ENCODE measurements around the gene MLXIP. TPM values are rescaled to one million over a fixed set of nuclear protein-coding genes. Genes with fewer than 3 reads are reported as not detected.

The MLXIP gene
- total and polyA plus RNA-seq, 2 donors, result 37.8 to 67.9 TPM

DNA sequence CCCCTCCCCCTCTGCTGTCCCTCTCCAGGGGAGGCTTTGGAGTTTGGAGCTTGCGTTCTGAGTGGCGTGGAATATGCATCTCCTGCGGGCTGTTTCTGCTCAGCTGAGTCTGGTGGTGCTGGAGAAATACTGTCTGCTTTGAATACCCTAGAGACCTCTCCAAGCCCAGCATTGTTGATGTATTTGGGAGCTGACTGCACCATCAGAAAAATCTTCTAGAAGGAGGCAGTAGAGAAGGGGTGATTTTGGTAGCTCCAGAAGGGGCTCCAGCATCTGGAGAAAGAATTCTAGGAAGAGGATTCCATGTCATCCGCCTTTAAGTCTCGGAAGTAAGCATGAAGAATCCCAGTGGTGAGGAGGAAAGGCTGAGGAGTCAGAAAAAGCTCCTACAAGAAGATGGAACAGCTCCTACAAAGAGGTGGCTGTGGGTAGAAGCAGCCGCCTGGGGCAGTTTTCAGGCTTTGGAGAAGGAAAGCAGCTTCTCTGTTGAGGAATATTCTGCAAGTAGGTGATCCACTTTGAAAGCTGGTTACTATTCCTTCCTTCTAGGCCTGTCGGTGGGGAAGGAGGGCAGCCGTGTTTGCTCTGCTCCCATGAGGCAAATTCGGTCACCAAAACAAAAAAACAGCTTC lies 9.7 kb downstream of the MLXIP start:
- DNase-seq (ENCODE audit: extremely low spot score), result no peak
- H3K36me3 ChIP-seq (ENCODE audit: insufficient read depth), result no peaks in the 10 kb centered on the region
- H3K4me3 ChIP-seq (ENCODE audit: low read depth, low read length), result no peak overlapping the region
- 54% methylated on average over 9 of the region's 9 CpGs for WGBS
- no peak overlapping the region for H3K27ac ChIP-seq (ENCODE audit: low read depth)
- H3K4me1 ChIP-seq (ENCODE audit: insufficient read depth), result peaks cover 2% of the 10 kb centered on the region

DNA sequence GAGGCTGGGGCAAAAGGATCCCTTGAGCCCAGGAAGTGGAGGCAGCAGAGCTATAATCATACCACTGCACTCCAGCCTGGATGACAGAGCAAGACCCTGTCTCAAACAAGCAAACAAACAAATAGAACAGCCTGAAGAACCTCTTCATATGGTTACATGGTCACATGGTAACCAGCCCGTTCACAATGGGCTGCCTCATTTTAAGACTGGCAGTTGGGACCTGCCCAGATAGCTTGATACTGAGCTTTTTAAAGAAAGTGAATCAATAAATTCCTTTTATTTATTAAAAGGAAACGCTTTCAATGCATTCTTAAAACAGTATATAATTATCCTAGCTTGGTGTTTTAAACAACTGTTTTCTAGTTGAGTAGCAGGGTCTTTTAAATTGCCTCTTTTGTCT lies 10.5 kb downstream of the MLXIP start:
- Histone ChIP-seq H3K27ac (ENCODE audit: low read depth) (no peak overlapping the region), H3K4me3 (ENCODE audit: low read depth, low read length) (no peak overlapping the region), H3K4me1 (ENCODE audit: insufficient read depth) (peaks cover 2% of the 10 kb centered on the region), H3K36me3 (ENCODE audit: insufficient read depth) (no peaks in the 10 kb centered on the region)
- WGBS, result 56% methylated on average over 2 of the region's 2 CpGs
- DNase-seq (ENCODE audit: extremely low spot score), result no peak

DNA sequence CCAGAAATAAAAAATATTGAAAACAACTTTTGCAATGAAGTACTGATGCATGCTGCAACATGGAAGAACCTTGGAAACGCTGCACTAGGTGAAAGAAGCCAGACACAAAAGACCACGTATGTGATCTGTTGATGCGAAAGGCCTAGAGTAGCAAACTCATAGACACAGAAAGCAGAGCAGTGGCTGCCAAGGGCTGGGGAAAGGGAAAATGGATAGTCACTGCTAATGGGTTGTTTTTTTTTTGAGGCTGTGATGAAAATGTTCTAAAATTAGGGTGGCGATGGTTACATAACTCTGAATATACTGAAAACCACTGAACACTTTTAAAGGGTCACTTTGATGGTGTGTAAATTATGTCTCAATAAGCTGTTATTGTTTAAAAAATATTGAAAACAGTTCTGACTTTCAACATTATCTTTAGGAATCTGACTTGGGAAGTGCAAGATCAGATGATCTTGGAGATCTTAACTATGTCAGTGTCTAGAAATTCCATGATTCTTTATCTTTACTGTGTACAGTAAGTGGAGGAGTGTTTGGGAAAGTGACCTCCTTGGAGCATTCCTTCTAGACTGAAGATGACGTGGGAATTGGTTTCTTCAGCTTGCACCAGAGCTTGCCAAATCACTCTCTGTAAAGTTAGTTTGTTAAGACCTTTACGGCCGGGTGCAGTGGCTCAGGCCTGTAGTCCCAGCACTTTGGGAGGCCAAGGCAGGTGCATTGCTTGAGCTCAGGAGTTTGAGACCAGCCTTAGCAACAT lies 12.4 kb downstream of the MLXIP start:
- no peak overlapping the region for H3K4me3 ChIP-seq (ENCODE audit: low read depth, low read length)
- WGBS, result 23% methylated on average over 7 of the region's 7 CpGs
- no peak overlapping the region for H3K27ac ChIP-seq (ENCODE audit: low read depth)
- no peak for DNase-seq (ENCODE audit: extremely low spot score)
- no peaks in the 10 kb centered on the region for H3K36me3 ChIP-seq (ENCODE audit: insufficient read depth)
- peaks cover 2% of the 10 kb centered on the region for H3K4me1 ChIP-seq (ENCODE audit: insufficient read depth)

DNA sequence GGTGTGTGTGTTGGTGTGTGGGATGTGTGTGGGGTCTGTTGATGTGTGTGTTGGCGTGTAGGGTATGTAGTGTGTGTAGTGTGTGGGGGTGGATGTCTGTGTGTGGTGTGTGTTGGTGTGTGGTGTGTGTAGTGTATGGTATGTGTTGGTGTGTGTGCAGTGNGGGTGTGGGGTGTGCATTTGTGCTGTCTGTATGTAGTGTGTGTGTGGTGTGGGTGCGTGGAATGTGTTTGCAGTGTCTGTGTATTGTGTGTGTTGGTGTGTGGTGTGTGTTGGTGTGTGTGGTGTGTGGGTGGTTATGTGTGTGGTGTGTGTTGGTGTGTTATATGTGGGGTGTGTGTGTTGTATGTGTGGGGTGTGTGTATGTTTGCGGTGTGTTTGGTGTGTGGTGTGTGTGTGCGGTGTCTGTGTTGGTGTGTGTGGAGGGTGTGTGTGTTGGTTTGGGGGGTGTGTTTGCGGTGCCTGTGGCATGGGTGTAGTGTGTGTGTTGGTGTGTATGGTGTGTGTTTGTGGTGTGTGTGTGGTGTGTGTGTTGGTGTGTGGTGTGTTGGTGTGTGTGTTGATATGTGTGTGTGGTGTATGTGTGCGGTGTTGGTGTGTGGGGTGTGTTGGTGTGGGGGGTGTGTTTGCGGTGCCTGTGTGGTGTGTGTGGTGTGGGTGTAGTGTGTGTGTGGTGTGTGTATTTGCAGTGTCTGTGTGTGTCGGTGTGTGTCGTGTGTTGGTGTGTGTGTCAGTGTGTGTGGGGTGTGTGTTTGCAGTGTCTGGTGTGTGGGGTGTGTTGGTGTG lies 14.7 kb downstream of the MLXIP start:
- DNase-seq (ENCODE audit: extremely low spot score), result no peak
- H3K4me3 ChIP-seq (ENCODE audit: low read depth, low read length), result no peak overlapping the region
- 95% methylated on average over 9 of the region's 9 CpGs for whole genome bisulfite sequencing

DNA sequence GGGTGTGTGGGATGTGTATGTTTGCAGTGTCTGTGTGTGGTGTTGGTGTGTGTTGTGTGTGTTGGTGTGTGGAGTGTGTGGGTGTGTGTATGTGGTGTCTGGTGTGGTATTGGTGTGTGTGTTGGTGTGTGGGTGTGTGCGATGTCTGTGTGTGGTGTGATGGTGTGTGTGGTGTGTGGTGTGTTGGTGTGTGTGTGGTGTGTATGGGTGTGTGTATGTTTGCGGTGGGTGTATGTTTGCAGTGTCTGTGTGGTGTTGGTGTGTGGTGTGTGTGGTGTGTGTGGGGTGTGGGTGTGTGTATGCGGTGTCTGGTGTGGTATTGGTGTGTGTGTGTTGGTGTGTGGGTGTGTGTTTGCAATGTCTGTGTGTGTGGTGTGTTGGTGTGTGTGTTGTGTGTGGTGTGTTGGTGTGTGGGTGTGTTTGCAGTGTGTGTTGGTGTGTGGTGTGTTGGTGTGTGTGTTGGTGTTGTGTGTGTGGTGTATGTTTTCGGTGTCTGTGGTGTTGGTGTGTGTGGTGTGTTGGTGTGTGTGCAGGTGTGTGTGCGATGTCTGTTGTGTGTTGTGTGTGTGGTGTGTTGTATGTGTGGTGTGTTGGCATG lies 15.7 kb downstream of the MLXIP start:
- no peak for DNase-seq (ENCODE audit: extremely low spot score)
- no peak overlapping the region for H3K4me3 ChIP-seq (ENCODE audit: low read depth, low read length)
- H3K36me3 ChIP-seq (ENCODE audit: insufficient read depth), result no peaks in the 10 kb centered on the region
- H3K27ac ChIP-seq (ENCODE audit: low read depth), result peak overlapping the region; percentile 65
- WGBS, result 97% methylated on average over 5 of the region's 5 CpGs
- peaks cover 2% of the 10 kb centered on the region for H3K4me1 ChIP-seq (ENCODE audit: insufficient read depth)

More for the DNA sequence above, 14.7 kb downstream of the MLXIP start:
- H3K4me1 ChIP-seq (ENCODE audit: insufficient read depth), result peaks cover 2% of the 10 kb centered on the region
- no peaks in the 10 kb centered on the region for H3K36me3 ChIP-seq (ENCODE audit: insufficient read depth)
- H3K27ac ChIP-seq (ENCODE audit: low read depth), result no peak overlapping the region

DNA sequence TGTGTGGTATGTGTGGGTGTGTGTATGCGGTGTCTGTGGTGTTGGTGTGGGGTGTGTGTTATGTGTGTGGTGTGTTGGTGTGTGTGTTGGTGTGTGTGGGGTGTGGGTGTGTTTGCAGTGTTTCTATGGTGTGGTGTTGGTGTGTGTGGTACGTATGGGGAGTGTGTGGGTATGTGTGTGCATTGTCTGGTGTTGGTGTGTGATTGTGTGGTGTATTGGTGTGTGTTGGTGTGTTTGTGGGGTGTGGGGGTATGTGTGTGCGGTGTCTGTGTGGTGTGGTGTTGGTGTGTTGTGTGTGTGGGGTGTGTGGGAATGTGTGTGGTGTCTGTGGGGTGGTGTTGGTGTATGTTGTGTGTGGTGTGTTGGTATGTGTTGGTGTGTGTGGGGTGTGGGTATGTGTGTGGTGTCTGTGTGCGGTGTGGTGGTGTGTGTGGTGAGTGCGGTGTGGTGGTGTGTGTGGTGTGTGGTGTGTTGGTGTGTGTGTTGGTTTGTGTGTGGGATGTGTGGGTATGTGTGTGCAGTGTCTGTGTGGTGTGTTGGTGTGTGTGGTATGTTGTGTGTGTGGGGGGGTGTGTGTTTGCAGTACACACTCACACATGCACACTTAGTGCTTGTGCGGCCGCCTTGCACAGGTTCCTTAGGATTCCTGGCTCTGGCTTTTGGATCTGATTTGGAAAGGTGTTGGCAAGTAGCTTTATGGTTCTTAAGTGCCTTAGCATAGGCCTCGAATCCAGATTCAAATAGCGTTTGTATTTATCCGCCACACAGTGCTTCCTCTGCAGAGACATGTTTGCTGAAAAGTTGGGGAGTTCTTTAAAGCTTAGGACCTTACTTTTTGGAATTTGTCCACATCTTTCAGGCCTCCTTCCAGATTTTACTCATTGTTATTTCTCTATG lies 16.4 kb downstream of the MLXIP start:
- peaks cover 4% of the 10 kb centered on the region for H3K4me1 ChIP-seq (ENCODE audit: insufficient read depth)
- peak overlapping the region; percentile 65 for H3K27ac ChIP-seq (ENCODE audit: low read depth)
- no peaks in the 10 kb centered on the region for H3K36me3 ChIP-seq (ENCODE audit: insufficient read depth)
- H3K4me3 ChIP-seq (ENCODE audit: low read depth, low read length), result no peak overlapping the region
- 55% methylated on average over 10 of the region's 10 CpGs for WGBS
- no peak for DNase-seq (ENCODE audit: extremely low spot score)

DNA sequence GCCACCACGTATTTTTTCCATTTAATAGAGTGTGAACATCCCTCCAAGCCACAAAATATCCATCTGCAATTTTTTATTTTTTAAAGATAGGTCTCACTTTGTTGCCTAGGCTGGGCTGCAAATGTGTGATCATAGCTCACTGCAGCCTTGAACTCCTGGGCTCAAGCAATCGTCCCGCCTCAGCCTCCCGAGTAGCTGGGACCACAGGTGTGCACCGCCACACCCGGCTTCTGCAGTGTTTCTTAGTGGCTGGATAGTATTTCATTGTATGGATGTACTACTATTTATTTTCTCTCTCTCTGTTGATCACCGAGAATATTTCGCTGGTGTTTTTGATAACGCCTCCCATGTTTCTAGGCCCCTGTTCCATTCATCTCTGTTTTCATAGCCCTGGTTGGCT lies 17.5 kb downstream of the MLXIP start:
- Histone ChIP-seq H3K27ac (ENCODE audit: low read depth) (no peak overlapping the region), H3K36me3 (ENCODE audit: insufficient read depth) (no peaks in the 10 kb centered on the region), H3K4me1 (ENCODE audit: insufficient read depth) (peaks cover 4% of the 10 kb centered on the region), H3K4me3 (ENCODE audit: low read depth, low read length) (no peak overlapping the region)
- 73% methylated on average over 9 of the region's 9 CpGs for WGBS
- no peak for DNase-seq (ENCODE audit: extremely low spot score)

DNA sequence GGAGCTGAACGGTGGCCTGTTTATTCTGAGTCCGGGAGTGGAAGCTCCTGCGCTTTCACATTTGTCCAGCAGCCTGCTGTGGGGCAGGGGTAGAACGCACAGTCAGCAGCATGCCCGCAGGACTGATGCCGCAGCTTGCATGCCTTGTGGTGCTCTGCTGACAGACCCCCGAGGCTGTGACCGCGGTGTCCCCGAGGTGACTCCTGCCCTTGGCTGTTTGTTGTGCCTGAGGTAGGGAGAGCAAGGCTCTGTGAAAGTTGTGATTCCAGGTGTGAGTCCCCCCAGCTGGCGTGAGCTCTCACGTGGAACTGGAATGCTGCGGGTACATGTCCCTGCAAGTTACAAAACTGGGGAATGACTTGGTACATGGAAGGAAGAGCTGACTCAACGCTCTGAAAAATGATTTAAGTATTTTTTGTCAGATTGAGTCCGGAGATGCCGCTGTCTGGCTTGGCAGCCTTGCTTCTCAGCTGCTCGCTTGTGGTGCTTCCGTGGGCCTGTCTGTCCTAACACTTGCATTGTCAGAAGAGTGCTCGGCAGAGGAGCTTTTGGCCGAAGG lies 18.1 kb downstream of the MLXIP start:
- Histone ChIP-seq H3K36me3 (ENCODE audit: insufficient read depth) (no peaks in the 10 kb centered on the region), H3K4me1 (ENCODE audit: insufficient read depth) (peaks cover 5% of the 10 kb centered on the region), H3K27ac (ENCODE audit: low read depth) (peak overlapping the region; percentile 78), H3K4me3 (ENCODE audit: low read depth, low read length) (no peak overlapping the region)
- WGBS, result 36% methylated on average over 20 of the region's 20 CpGs
- no peak for DNase-seq (ENCODE audit: extremely low spot score)

DNA sequence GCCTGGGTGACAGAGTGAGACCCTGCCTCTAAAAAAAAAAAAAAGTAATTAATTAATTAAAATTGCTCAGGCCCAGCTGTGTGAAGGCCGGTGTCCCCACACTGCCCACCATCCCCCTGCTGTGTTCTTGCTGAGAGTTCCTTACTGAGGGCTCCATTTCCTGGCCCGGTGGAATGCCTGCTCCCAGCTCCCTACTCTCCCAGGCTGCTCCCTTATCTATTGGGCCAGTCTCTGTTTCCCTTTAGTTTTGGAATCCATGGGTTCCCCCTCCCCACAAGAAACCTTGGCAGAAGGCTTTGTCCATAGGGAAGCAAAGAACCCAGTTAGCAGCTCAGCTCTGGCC lies 19.0 kb downstream of the MLXIP start:
- peaks cover 4% of the 10 kb centered on the region for H3K4me1 ChIP-seq (ENCODE audit: insufficient read depth)
- peak overlapping the region; percentile 80 for H3K27ac ChIP-seq (ENCODE audit: low read depth)
- WGBS, result 26% methylated on average over 2 of the region's 2 CpGs
- H3K36me3 ChIP-seq (ENCODE audit: insufficient read depth), result no peaks in the 10 kb centered on the region
- no peak overlapping the region for H3K4me3 ChIP-seq (ENCODE audit: low read depth, low read length)
- DNase-seq (ENCODE audit: extremely low spot score), result no peak

DNA sequence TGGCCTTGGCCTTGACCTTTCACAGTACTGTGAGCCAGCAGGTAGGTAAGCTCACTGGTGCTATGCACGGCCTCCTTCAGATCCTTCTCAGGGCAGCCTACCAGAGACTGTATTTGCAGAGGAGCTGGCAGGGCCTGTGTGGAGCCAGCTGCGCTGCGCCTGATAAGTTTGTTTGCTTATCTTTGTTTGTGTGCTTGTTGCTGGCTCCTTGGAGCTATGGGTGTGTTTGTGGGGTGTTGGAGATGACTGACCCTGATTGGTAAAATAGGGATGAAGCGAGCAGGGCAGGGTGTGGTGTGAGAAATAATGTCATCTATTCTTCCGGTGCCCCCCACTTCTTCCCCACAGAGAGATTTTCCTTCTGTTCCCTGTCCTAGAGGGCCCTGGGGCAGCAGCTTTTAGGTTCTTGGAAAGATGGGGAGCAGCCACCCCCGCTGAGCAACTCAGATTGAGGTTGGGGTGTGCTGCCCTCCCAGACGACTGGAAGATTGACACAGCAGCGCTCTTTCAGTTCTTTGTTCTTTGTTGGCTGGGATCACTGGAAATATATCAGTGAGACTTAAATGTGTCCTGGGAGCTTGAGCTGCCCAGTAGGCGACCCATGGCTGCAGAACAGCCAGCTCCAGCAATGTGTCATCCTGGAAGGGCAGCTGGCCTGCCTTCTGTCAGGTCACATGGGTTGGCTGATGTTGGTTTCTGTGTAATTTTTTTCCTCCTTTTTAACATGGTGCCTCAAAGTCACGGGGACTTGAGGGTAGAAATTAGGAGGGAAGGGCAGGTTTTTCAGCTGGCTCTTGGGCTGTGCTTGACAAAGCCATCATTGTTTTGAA lies 19.6 kb downstream of the MLXIP start:
- 12% methylated on average over 10 of the region's 10 CpGs for WGBS
- peaks cover 3% of the 10 kb centered on the region for H3K4me1 ChIP-seq (ENCODE audit: insufficient read depth)
- DNase-seq (ENCODE audit: extremely low spot score), result no peak
- H3K4me3 ChIP-seq (ENCODE audit: low read depth, low read length), result no peak overlapping the region
- peak overlapping the region; percentile 89 for H3K27ac ChIP-seq (ENCODE audit: low read depth)
- no peaks in the 10 kb centered on the region for H3K36me3 ChIP-seq (ENCODE audit: insufficient read depth)

DNA sequence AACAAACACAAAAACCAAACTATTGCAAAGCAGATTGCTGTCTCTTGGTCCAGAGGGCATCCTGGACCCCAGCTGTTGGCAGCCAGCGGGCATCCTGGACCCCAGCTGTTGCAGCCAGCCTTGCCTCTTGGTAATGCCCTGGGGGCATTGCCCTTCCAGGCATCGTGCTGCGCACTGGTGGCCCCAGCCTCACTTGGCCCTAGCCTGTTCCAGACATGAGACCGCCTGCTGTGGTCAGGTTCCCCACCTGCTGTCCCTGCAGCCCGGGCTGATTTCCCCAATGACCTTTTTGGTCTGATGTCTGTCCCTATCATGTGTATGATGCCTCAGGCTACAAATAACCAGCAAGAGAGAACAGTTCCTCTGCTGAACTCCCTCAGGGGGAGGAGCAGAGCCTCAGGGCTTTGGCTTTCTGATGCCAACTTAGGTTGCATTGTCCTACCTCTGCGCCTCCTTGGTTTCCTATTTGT lies 20.8 kb downstream of the MLXIP start:
- Histone ChIP-seq H3K4me1 (ENCODE audit: insufficient read depth) (peaks cover 3% of the 10 kb centered on the region), H3K36me3 (ENCODE audit: insufficient read depth) (no peaks in the 10 kb centered on the region), H3K27ac (ENCODE audit: low read depth) (peak overlapping the region; percentile 27), H3K4me3 (ENCODE audit: low read depth, low read length) (no peak overlapping the region)
- DNase-seq (ENCODE audit: extremely low spot score), result no peak
- 93% methylated on average over 6 of the region's 6 CpGs for WGBS

DNA sequence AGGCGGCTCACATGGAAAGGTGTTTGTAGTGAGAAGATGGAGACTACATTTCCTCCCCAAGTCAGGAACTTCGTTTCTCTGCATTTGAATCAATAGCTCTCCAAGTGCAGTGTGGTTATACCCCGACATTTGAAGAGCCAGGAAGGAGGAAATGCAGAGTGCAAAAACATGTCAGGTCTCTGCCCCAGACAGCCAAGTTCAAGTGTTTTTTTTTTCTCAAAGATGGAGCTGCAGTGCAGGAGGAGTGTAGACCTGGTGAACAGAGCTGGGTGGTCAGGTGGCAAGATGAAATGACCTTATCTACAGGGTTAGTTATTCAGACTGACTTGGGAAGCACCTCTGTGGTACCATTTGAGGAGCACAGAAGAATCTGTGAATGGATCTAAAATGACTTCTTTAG lies 21.3 kb downstream of the MLXIP start:
- Histone ChIP-seq H3K4me3 (ENCODE audit: low read depth, low read length) (no peak overlapping the region), H3K4me1 (ENCODE audit: insufficient read depth) (peaks cover 5% of the 10 kb centered on the region), H3K36me3 (ENCODE audit: insufficient read depth) (no peaks in the 10 kb centered on the region), H3K27ac (ENCODE audit: low read depth) (peak overlapping the region; percentile 27)
- 49% methylated on average over 3 of the region's 3 CpGs for WGBS
- no peak for DNase-seq (ENCODE audit: extremely low spot score)
